ENCODE results near the gene TEX48.

Gene TEX48

GRCh38 chr9:114638404-114638803 is 43.6 kb downstream of the TEX48 start:
- Histone ChIP-seq H3K36me3 (ENCODE audit: control insufficient read depth in 2 of 2, insufficient read depth in 1 of 2, low read length in 2 of 2) (peaks cover 0 to 57% of the 10 kb centered on the region in 2 experiments), H3K27ac (ENCODE audit: extremely low read depth, low read depth, low read length) (no peak overlapping the region), H3K4me1 (ENCODE audit: control insufficient read depth, insufficient read depth, low read length) (no peaks in the 10 kb centered on the region), H3K9me3 (ENCODE audit: control insufficient read depth, insufficient read depth, low read depth, low read length) (no peaks in the 10 kb centered on the region), H3K4me3 (ENCODE audit: low read depth, low read length) (no peak overlapping the region)
- POLR2A ChIA-PET, result no interaction called here
- TF ChIP-seq ZBTB48 (tag by site-specific recombination; IDR thresholded peaks at IDR 0.05), result no peak
- no peak for TF ChIP-seq ZNF777 (tag by site-specific recombination; IDR thresholded peaks at IDR 0.05; ENCODE audit: borderline replicate concordance)
- TF ChIP-seq ZNF660 (tag by site-specific recombination; IDR thresholded peaks at IDR 0.05), result no peak
- no peak for TF ChIP-seq ZFP37 (tag by site-specific recombination; IDR thresholded peaks at IDR 0.05)
- CTCF ChIA-PET, result interaction anchor here (0.7 to 0.8 kb wide), 2 partner anchors 15 to 273 kb away, joined by 3 to 4 read pairs; no protein-coding TSS in a partner anchor

GRCh38 chr9:114634387-114634786 is 47.6 kb downstream of the TEX48 start:
- ChIA-PET CTCF (interaction anchor here (0.7 to 1.3 kb wide), 2 partner anchors 19 to 572 kb away, joined by 3 read pairs; no protein-coding TSS in a partner anchor), POLR2A (no interaction called here)
- TF ChIP-seq YY2 (tag by site-specific recombination; IDR thresholded peaks at IDR 0.05) (no peak), ZNF623 (tag by site-specific recombination; IDR thresholded peaks at IDR 0.05) (no peak), ZNF555 (tag by site-specific recombination; conservative IDR thresholded peaks at IDR 0.05) (no peak), ZNF416 (tag by site-specific recombination; IDR thresholded peaks at IDR 0.05) (no peak)
- no peak overlapping the region for H3K4me3 ChIP-seq (ENCODE audit: low read depth, low read length)
- no peaks in the 10 kb centered on the region for H3K4me1 ChIP-seq (ENCODE audit: control insufficient read depth, insufficient read depth, low read length)
- H3K36me3 ChIP-seq (ENCODE audit: control insufficient read depth in 2 of 2, insufficient read depth in 1 of 2, low read length in 2 of 2), result peaks cover 0 to 64% of the 10 kb centered on the region in 2 experiments; a peak in 2 of 3 replicates
- H3K9me3 ChIP-seq (ENCODE audit: control insufficient read depth, insufficient read depth, low read depth, low read length), result no peaks in the 10 kb centered on the region
- H3K27ac ChIP-seq (ENCODE audit: extremely low read depth, low read depth, low read length), result no peak overlapping the region

GRCh38 chr9:114633438-114634089 is 48.4 kb downstream of the TEX48 start:
- no peaks in the 10 kb centered on the region for H3K4me1 ChIP-seq (ENCODE audit: control insufficient read depth, insufficient read depth, low read length)
- H3K27ac ChIP-seq (ENCODE audit: extremely low read depth, low read depth, low read length), result no peak overlapping the region
- ChIA-PET CTCF (no interaction called here), POLR2A (no interaction called here)
- H3K9me3 ChIP-seq (ENCODE audit: control insufficient read depth, insufficient read depth, low read depth, low read length), result no peaks in the 10 kb centered on the region
- H3K4me3 ChIP-seq (ENCODE audit: low read depth, low read length), result no peak overlapping the region
- peaks cover 0 to 64% of the 10 kb centered on the region in 2 experiments; a peak in 2 of 3 replicates for H3K36me3 ChIP-seq (ENCODE audit: control insufficient read depth in 2 of 2, insufficient read depth in 1 of 2, low read length in 2 of 2)
- no peak for TF ChIP-seq PBX3 (CRISPR knock-in tag; IDR thresholded peaks at IDR 0.05)
- TF ChIP-seq ZNF596 (tag by site-specific recombination; IDR thresholded peaks at IDR 0.05), result no peak
- TF ChIP-seq ZNF341 (tag by site-specific recombination; IDR thresholded peaks at IDR 0.05; ENCODE audit: low read depth), result no peak
- TF ChIP-seq ZNF777 (tag by site-specific recombination; IDR thresholded peaks at IDR 0.05; ENCODE audit: borderline replicate concordance), result no peak
- TF ChIP-seq, protein P1, sequence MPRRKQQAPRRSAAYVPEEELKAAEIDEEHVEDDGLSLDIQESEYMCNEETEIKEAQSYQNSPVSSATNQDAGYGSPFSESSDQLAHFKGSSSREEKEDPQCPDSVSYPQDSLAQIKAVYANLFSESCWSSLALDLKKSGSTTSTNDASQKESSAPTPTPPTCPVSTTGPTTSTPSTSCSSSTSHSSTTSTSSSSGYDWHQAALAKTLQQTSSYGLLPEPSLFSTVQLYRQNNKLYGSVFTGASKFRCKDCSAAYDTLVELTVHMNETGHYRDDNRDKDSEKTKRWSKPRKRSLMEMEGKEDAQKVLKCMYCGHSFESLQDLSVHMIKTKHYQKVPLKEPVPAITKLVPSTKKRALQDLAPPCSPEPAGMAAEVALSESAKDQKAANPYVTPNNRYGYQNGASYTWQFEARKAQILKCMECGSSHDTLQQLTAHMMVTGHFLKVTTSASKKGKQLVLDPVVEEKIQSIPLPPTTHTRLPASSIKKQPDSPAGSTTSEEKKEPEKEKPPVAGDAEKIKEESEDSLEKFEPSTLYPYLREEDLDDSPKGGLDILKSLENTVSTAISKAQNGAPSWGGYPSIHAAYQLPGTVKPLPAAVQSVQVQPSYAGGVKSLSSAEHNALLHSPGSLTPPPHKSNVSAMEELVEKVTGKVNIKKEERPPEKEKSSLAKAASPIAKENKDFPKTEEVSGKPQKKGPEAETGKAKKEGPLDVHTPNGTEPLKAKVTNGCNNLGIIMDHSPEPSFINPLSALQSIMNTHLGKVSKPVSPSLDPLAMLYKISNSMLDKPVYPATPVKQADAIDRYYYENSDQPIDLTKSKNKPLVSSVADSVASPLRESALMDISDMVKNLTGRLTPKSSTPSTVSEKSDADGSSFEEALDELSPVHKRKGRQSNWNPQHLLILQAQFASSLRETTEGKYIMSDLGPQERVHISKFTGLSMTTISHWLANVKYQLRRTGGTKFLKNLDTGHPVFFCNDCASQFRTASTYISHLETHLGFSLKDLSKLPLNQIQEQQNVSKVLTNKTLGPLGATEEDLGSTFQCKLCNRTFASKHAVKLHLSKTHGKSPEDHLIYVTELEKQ (tag by site-specific recombination; IDR thresholded peaks at IDR 0.05; ENCODE audit: borderline replicate concordance), result no peak
- no peak for TF ChIP-seq ZNF544 (tag by site-specific recombination; IDR thresholded peaks at IDR 0.05)
- no peak for TF ChIP-seq ZNF184 (tag by site-specific recombination; IDR thresholded peaks at IDR 0.05)
- no peak for TF ChIP-seq ZNF362 (tag by site-specific recombination; IDR thresholded peaks at IDR 0.05)

All from HEK293 (cell line).